ENCODE results near the gene NLRP13.

The NLRP13 gene

DNA sequence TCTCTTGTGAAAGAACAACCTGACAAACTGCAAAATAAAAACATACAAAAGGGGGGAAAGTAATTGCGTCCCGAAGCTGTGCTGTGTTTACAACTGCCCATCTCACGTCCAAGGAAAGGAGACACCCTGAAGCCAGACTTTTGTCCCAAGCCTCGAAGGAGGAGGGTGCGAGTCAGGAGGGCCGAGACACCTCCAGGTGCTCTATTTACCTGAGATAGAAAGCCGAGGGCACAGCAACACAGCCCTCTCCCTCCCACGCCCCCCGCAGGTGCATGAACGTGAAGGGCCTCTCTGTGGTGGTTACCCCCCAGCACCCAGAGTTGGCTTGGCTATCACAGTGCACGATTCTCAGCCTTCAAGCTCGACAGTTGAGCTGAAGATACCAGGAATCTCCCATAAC is 33.2 kb downstream of the NLRP13 start:
- no peak for DNase-seq

DNA sequence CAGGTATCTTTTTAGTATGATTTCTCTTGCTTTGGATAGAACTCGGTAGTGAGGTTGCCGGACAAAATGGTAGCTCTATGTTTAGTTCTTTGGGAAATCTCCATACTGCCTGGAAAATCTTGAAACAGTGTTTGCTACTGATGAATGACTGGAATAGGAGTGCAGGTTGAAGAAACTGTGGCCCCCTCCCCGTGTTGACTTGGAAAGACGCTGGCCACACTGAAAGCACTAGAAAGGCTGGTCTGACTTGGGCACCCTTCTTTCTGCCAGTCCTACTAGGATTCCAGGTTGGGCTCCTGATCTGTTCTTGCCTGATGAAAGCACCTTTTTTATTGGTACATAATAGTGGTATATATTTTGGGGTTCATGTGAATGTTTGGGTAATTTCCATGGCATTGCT is 49.5 kb downstream of the NLRP13 start:
- no peak for DNase-seq

DNA sequence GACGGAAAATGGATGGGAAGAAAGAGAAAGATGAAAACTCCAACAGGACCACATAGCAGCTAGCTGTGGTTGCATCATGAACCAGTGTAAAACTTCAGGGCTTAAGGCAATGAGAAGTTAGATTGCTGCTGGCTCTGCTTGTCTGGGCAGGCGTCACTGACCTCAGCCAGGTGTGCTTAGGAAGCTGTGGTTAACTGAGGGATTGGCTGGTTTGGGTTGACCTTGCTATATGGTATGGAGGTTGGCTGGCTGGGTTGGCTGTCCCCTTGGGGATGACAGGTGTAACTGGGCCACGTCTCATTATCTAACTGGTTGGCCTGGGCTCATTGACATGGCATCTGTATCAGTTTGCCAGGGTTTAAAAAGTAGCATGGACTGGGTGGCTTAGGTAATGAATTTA is 54.9 kb downstream of the NLRP13 start:
- no peak for DNase-seq

DNA sequence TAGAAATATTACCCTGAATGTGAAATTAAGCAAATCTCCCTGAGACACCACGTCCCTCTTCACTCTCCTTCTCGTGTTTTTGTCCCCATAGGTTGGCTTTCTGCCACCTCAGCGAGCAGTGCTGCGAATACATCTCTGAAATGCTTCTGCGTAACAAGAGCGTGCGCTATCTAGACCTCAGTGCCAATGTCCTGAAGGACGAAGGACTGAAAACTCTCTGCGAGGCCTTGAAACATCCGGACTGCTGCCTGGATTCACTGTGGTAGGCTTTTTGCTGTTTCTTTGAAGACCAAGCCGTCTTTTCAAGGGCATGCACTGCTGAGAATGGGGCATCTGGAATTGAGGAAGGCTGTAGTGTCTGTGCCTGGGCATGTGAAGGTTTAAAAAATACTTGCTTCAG is 61.4 kb downstream of the NLRP13 start:
- no peak for DNase-seq

DNA sequence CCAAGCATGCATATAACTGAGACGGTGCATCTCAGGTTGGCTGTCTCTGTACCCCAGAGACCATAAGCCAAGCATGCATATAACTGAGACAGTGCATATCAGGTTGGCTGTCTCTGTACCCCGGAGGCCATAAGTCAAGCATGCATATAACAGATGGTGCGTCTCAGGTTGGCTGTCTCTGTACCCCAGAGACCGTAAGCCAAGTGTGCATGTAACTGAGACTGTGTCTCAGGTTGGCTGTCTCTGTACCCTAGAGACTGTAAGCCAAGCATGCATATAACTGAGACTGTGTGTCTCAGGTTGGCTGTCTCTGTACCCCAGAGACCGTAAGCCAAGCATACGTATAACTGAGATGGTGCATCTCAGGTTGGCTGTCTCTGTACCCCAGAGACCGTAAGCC is 65.0 kb downstream of the NLRP13 start:
- DNase-seq: no peak

DNA sequence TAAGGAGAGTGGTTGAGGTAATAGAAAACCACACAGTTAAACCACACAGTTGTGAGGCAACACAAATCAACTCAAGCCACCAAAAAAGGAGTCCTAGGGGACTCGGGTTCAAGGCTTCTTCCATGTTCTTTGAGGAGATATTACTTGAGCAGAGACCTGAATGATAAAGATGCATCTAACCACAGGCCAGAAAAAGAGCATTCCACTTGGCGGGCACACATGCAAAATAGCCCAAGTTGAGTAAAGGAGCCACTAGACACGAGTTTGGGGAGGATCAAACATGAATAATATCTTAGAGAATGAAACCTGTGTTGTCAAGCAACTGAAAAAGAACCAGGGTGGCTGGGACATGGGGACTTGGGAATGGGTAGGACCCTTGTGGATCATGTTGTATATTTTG is 65.6 kb downstream of the NLRP13 start:
- no peak for DNase-seq

DNA sequence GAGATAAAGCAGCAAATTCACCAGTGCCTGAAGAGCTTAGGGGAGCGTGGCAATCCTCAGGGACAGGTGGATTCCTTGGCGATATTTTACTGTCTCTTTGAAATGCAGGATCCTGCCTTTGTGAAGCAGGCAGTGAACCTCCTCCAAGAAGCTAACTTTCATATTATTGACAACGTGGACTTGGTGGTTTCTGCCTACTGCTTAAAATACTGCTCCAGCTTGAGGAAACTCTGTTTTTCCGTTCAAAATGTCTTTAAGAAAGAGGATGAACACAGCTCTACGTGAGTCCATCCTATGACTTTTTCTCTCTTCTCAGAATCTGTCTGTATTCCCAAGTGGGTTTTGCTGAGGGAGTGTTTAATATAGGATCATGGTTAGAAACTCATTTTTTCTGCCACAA is 73.2 kb downstream of the NLRP13 start:
- no peak for DNase-seq

DNA sequence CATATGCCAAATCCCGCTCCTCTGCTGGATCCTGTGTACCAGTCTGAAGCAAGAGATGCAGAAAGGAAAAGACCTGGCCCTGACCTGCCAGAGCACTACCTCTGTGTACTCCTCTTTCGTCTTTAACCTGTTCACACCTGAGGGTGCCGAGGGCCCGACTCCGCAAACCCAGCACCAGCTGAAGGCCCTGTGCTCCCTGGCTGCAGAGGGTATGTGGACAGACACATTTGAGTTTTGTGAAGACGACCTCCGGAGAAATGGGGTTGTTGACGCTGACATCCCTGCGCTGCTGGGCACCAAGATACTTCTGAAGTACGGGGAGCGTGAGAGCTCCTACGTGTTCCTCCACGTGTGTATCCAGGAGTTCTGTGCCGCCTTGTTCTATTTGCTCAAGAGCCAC is 73.7 kb downstream of the NLRP13 start:
- DNase-seq: no peak

DNA sequence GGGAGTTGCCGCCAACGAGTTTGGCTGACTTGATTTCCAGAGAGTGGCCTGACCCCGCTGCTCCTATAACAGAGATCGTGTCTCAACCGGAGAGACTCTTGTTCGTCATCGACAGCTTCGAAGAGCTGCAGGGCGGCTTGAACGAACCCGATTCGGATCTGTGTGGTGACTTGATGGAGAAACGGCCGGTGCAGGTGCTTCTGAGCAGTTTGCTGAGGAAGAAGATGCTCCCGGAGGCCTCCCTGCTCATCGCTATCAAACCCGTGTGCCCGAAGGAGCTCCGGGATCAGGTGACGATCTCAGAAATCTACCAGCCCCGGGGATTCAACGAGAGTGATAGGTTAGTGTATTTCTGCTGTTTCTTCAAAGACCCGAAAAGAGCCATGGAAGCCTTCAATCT is 74.2 kb downstream of the NLRP13 start:
- no peak for DNase-seq

DNA sequence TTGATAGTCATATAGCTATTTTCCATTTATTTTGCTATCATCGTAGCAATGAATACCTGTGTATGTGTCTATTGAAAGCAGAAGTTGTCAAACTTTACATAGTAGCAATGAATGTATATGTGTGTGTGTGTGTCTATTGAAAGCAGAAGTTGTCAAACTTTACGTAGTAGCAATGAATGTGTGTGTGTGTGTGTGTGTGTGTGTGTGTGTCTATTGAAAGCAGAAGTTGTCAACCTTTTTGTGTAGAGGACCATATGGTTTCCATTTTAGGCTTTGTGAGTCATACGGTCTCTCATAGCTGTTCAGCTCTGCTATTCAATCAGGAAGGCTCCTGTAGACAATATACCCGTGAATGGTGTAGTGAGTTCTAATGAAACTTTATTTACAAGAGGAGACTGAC is 75.0 kb downstream of the NLRP13 start:
- no peak for DNase-seq

DNA sequence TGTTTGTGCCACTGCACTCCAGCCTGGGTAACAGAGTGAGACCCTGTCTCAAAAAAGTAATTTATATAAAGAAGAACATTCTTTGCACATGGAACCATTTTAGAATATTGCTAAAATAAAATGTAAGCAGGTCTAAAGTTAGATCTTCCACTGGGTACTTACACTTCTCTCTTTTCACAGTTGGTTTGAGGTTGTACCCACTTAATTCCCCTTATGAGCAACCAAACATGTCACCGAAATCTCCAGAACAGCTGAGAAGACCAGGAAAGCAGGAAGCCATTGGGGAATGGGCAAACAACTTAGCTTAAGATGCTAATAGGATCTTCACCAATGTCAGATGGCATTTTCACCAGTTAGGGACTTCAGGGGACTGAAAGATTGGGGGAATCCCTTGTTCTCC is 77.0 kb downstream of the NLRP13 start:
- DNase-seq: no peak

All from NCI-H226 (cell line).